IMR-90 (cell line): ENCODE data around the gene PKP4. TPM values are rescaled to one million over a fixed set of nuclear protein-coding genes. Genes with fewer than 3 reads are reported as not detected.

Source experiments
- ATAC-seq: fragments of 200-7000 bp; cut with Tn5 transposase; 2 replicates; pipeline ENCODE4 v1.9.1; 2020; ENCODE audit warnings: low read depth, mild to moderate bottlenecking, moderate library complexity
- BruUV-seq: library from RNA; stranded (reverse); fragments of 400-500 nt; replicated peaks from 2 replicates; lab custom pipeline; 2021; lab: Mats Ljungman, UMichigan
- CTCF ChIA-PET: fragments of 300-600 bp; formaldehyde crosslinking; extraction: SDS; loops from one replicate; lab custom pipeline; 2021; ENCODE audit warnings: antibody characterized with exemption; lab: Yijun Ruan, JAX
- POLR2A ChIA-PET: fragments of 300-600 bp; sonication (Branson Sonifier 250); formaldehyde crosslinking; loops from one replicate; lab custom pipeline; 2022; ENCODE audit warnings: antibody characterized with exemption; ENCODE audit not compliant: unreplicated experiment; lab: Charles Lee
- DNase-seq: peaks from one replicate; pipeline ENCODE4 v3.0.0; 2013
- H2AFZ ChIP-seq: replicated peaks from 2 replicates; pipeline ENCODE3; 2013; ENCODE audit warnings: low read length, mild to moderate bottlenecking; ENCODE audit not compliant: poor library complexity
- H2AK5ac ChIP-seq: 2 replicates; pipeline ENCODE4 v1.6.1; 2013; ENCODE audit warnings: low read depth, low read length, inconsistent platforms
- H2AK9ac ChIP-seq: replicated peaks from 2 replicates; pipeline ENCODE3; 2013; ENCODE audit warnings: mild to moderate bottlenecking, low read depth, low read length, moderate library complexity; ENCODE audit not compliant: poor library complexity
- H2BK120ac ChIP-seq: 2 replicates; pipeline ENCODE4 v1.6.1; 2013; ENCODE audit warnings: low read depth, low read length, inconsistent platforms
- H2BK15ac ChIP-seq: 3 replicates; pipeline ENCODE4 v1.6.1; 2013; ENCODE audit warnings: low read depth, low read length, inconsistent platforms
- H2BK20ac ChIP-seq: 2 replicates; pipeline ENCODE4 v1.6.1; 2013; ENCODE audit warnings: low read depth, mild to moderate bottlenecking, inconsistent platforms, low read length, moderate library complexity
- H2BK5ac ChIP-seq: 2 replicates; pipeline ENCODE4 v1.6.1; 2013; ENCODE audit warnings: mild to moderate bottlenecking, low read depth, low read length, inconsistent platforms; ENCODE audit not compliant: poor library complexity, severe bottlenecking
- H3K14ac ChIP-seq: replicated peaks from 2 replicates; pipeline ENCODE4 v1.6.1; 2013; ENCODE audit warnings: low read depth, low read length, inconsistent platforms
- H3K18ac ChIP-seq: 2 replicates; pipeline ENCODE4 v1.6.1; 2013; ENCODE audit warnings: low read depth, low read length, control low read depth
- H3K23ac ChIP-seq: 2 replicates; pipeline ENCODE4 v1.6.1; 2013; ENCODE audit warnings: low read depth, low read length, inconsistent platforms
- H3K27ac ChIP-seq: 2 replicates; pipeline ENCODE4 v1.5.1; 2013; ENCODE audit warnings: mild to moderate bottlenecking, control low read depth, low read length; ENCODE audit not compliant: insufficient read depth
- H3K27me3 ChIP-seq: 2 replicates; pipeline ENCODE4 v1.6.1; 2013; ENCODE audit warnings: low read length; ENCODE audit not compliant: control insufficient read depth, insufficient read depth
- H3K36me3 ChIP-seq: 2 replicates; pipeline ENCODE4 v1.6.1; 2013; ENCODE audit warnings: low read length, mixed read lengths; ENCODE audit not compliant: control insufficient read depth, insufficient read depth
- H3K4ac ChIP-seq: 2 replicates; pipeline ENCODE4 v1.6.1; 2013; ENCODE audit warnings: low read depth, low read length, inconsistent platforms
- H3K4me1 ChIP-seq: 2 replicates; pipeline ENCODE4 v1.6.1; 2013; ENCODE audit warnings: low read length, mixed read lengths; ENCODE audit not compliant: control insufficient read depth, insufficient read depth
- H3K4me2 ChIP-seq: 2 replicates; pipeline ENCODE4 v1.6.1; 2013; ENCODE audit warnings: low read depth, mild to moderate bottlenecking, control low read depth, low read length, moderate library complexity
- H3K4me3 ChIP-seq: 2 replicates; pipeline ENCODE4 v1.5.1; 2013; ENCODE audit warnings: low read depth, mild to moderate bottlenecking, control low read depth, low read length, moderate library complexity; ENCODE audit not compliant: insufficient read depth
- H3K56ac ChIP-seq: 2 replicates; pipeline ENCODE4 v1.6.1; 2013; ENCODE audit warnings: low read length, inconsistent platforms; ENCODE audit not compliant: insufficient read depth; ENCODE audit errors: extremely low read depth
- H3K79me1 ChIP-seq, 2 experiments: 2 replicates each; pipeline ENCODE4 v1.6.1; 2013; ENCODE audit warnings: low read length in 2 of 2, inconsistent platforms in 1 of 2, low read depth in 1 of 2
- H3K9ac ChIP-seq: 2 replicates; pipeline ENCODE4 v1.6.1; 2013; ENCODE audit warnings: low read depth, low read length, control low read depth
- H3K9me1 ChIP-seq: 2 replicates; pipeline ENCODE4 v1.6.1; 2013; ENCODE audit warnings: low read length, inconsistent platforms; ENCODE audit not compliant: insufficient read depth
- H3K9me3 ChIP-seq: 2 replicates; pipeline ENCODE4 v1.6.1; 2013; ENCODE audit warnings: low read length; ENCODE audit not compliant: control insufficient read depth, insufficient read depth
- H4K20me1 ChIP-seq: 2 replicates; pipeline ENCODE4 v1.6.1; 2013; ENCODE audit warnings: low read length, inconsistent platforms; ENCODE audit not compliant: insufficient read depth
- H4K5ac ChIP-seq: 2 replicates; pipeline ENCODE4 v1.6.1; 2013; ENCODE audit warnings: mild to moderate bottlenecking, low read depth, low read length, control low read depth
- H4K8ac ChIP-seq, 2 experiments: 2 replicates each; pipeline ENCODE4 v1.6.1; 2013; ENCODE audit warnings: low read depth in 2 of 2, low read length in 2 of 2, control low read depth in 1 of 2, inconsistent platforms in 1 of 2
- H4K91ac ChIP-seq: 2 replicates; pipeline ENCODE4 v1.6.1; 2013; ENCODE audit warnings: low read depth, low read length, inconsistent platforms; ENCODE audit not compliant: insufficient read depth
- CEBPB ChIP-seq: IDR thresholded peaks from 2 replicates; pipeline ENCODE4 v1.6.1; 2012; ENCODE audit warnings: low read depth, low read length, improper control_type of control experiment
- CHD1 ChIP-seq: IDR thresholded peaks from 2 replicates; pipeline ENCODE4 v1.6.1; 2012; ENCODE audit warnings: low read depth, low read length, improper control_type of control experiment
- CTCF ChIP-seq: conservative IDR thresholded peaks from 2 replicates; pipeline ENCODE4 v1.5.1; 2012; ENCODE audit warnings: mild to moderate bottlenecking, low read depth, low read length, improper control_type of control experiment
- FOS ChIP-seq: fragments of 150-350 bp; IDR thresholded peaks from 2 replicates; pipeline ENCODE4 v1.6.1; 2016; ENCODE audit warnings: low read depth, low read length
- MAFK ChIP-seq: IDR thresholded peaks from 2 replicates; pipeline ENCODE4 v1.6.1; 2012; ENCODE audit warnings: low read depth, low read length, improper control_type of control experiment
- MXI1 ChIP-seq: IDR thresholded peaks from 2 replicates; pipeline ENCODE4 v1.6.1; 2012; ENCODE audit warnings: low read depth, mild to moderate bottlenecking, low read length, moderate library complexity, borderline replicate concordance
- NFE2L2 ChIP-seq: fragments of 150-350 bp; IDR thresholded peaks from 2 replicates; pipeline ENCODE4 v1.6.1; 2016; ENCODE audit warnings: low read depth, mild to moderate bottlenecking, low read length
- POLR2A ChIP-seq: IDR thresholded peaks from 2 replicates; pipeline ENCODE4 v1.6.1; 2012; ENCODE audit warnings: mild to moderate bottlenecking, low read depth, low read length
- RFX5 ChIP-seq: IDR thresholded peaks from 2 replicates; pipeline ENCODE4 v1.8.0; 2012; ENCODE audit warnings: low read depth, mild to moderate bottlenecking, low read length, moderate library complexity
- SMC3 ChIP-seq: fragments of 150-350 bp; IDR thresholded peaks from 2 replicates; pipeline ENCODE4 v1.6.1; 2016; ENCODE audit warnings: low read depth, mild to moderate bottlenecking, antibody characterized with exemption, low read length, moderate library complexity
- USF2 ChIP-seq: fragments of 150-350 bp; IDR thresholded peaks from 2 replicates; pipeline ENCODE4 v1.6.1; 2017; ENCODE audit warnings: mild to moderate bottlenecking, antibody characterized with exemption, low read length, low read depth
- WGBS, 2 experiments: methylation state at CpG; one replicate each; pipeline versions ENCODE4 v1.1.5 to v1.1.7; 2013; ENCODE audit warnings: missing lambda C conversion rate in 2 of 2; ENCODE audit not compliant: insufficient read length in 1 of 2; ENCODE audit errors: extremely low coverage in 2 of 2; 5-methylcytosine and 5-hydroxymethylcytosine counted together
- dilution Hi-C: fragments of 300-500 bp; cut with HindIII; formaldehyde crosslinking; loops from one replicate; pipeline ENCODE4 v1.14.3; 2018; ENCODE audit warnings: low sequenced_read_pairs; ENCODE audit not compliant: unreplicated experiment
- in situ Hi-C: fragments of 300-500 bp; cut with MboI; formaldehyde crosslinking; loops from 3 replicates; pipeline ENCODE4 v1.14.3; 2019; ENCODE audit warnings: low sequenced_read_pairs, inconsistent platforms, mixed read lengths
- intact Hi-C: fragments of 100-400 bp; cut with micrococcal nuclease; formaldehyde crosslinking; loops from 2 replicates; pipeline ENCODE4 v1.10.0; 2022
- polyA plus RNA-seq, 3 experiments: library from polyadenylated mRNA; depleted of rRNA; stranded (reverse); fragments of >200 nt; gene quantifications; 2 replicates each; pipeline ENCODE4 v1.2.3, GENCODE V29; 2012; ENCODE audit warnings: low replicate concordance in 1 of 3
- total RNA-seq: library from RNA; depleted of rRNA; stranded (reverse); fragments of >200 nt; gene quantifications from 2 replicates; pipeline ENCODE4 v1.2.3, GENCODE V29; 2012

PKP4 gene
- total and polyA plus RNA-seq, 2 of the 4 experiments (the other 2 are of a cell fraction) = 20.1 to 37.8 TPM

GRCh38 chr2:158676295-158676694 lies 219.5 kb downstream of the PKP4 start:
- dilution Hi-C loops (no loop called here), intact Hi-C loops (no loop called here), in situ Hi-C loops (no loop called here)
- ChIA-PET POLR2A (no interaction called here), CTCF (no interaction called here)
- no peak for ATAC-seq
- no peak overlapping the region for H2BK15ac ChIP-seq
- H2BK5ac ChIP-seq = no peak overlapping the region
- H4K20me1 ChIP-seq = no peaks in the 10 kb centered on the region
- H4K5ac ChIP-seq = no peak overlapping the region
- H3K9me3 ChIP-seq = no peaks in the 10 kb centered on the region
- H3K9me1 ChIP-seq = peaks cover 8% of the 10 kb centered on the region; the same call in 1 of the 2 replicates
- BruUV-seq = no TSS peak
- no peaks in the 10 kb centered on the region for H3K4me1 ChIP-seq
- H3K4me3 ChIP-seq = no peak overlapping the region
- no peak overlapping the region for H2AFZ ChIP-seq
- no peak overlapping the region for H3K14ac ChIP-seq
- H3K4me2 ChIP-seq = no peak overlapping the region
- no CpG with 5 or more reads among the region's 3 CpGs for WGBS, 2 experiments
- no peak overlapping the region for H3K18ac ChIP-seq
- TF ChIP-seq CEBPB = no peak
- no peak for TF ChIP-seq CHD1
- no peak for TF ChIP-seq MAFK
- TF ChIP-seq RFX5 = no peak
- TF ChIP-seq FOS = no peak
- no peak for TF ChIP-seq SMC3
- no peak for TF ChIP-seq NFE2L2
- TF ChIP-seq USF2 = no peak
- no peak for TF ChIP-seq POLR2A
- TF ChIP-seq MXI1 = no peak
- no peak for TF ChIP-seq CTCF
- H3K9ac ChIP-seq = no peak overlapping the region
- H3K4ac ChIP-seq = no peak overlapping the region
- H3K27me3 ChIP-seq = no peaks in the 10 kb centered on the region
- H3K36me3 ChIP-seq = peaks cover 16% of the 10 kb centered on the region
- no peaks in the 10 kb centered on the region for H3K79me1 ChIP-seq
- no peak overlapping the region for H2AK9ac ChIP-seq
- no peak overlapping the region for H4K8ac ChIP-seq
- no peak overlapping the region for H4K91ac ChIP-seq
- no peak overlapping the region for H3K56ac ChIP-seq
- no peak overlapping the region for H2BK20ac ChIP-seq
- no peak for DNase-seq
- no peak overlapping the region for H2BK120ac ChIP-seq
- H3K27ac ChIP-seq = no peak overlapping the region
- no peak overlapping the region for H2AK5ac ChIP-seq
- no peak overlapping the region for H3K23ac ChIP-seq
